Measurements from ENCODE around the gene LYRM1. TPM values are rescaled to one million over a fixed set of nuclear protein-coding genes. Genes with fewer than 3 reads are reported as not detected.
A peak's percentile ranks its signal among the peaks of the same experiment; 100 is the strongest.

The LYRM1 gene
- total RNA-seq, 2 donors from 2014 or later: 32.7 to 38.8 TPM

DNA sequence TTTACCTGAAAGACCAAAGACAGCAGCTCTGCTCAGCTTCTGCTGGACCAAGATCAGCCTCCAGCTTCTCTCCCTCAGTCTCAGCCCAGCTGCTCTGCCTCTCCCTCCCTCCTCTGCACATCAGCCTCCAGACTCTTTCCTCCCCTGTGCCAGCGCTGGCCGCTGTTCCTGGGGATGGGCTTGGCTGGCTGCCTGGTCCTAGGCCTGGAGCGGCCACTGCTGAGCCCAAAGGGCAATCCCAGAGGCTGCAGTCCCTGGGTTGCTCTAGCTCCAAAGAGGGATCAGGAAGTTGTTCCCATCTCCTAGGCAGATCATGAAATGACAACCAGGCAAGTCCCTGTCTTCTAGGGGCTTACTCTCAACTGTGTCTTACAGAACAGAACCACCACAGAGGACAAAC, 31.7 kb upstream of the LYRM1 start:
- DNase-seq (ENCODE audit: low spot score): peak; percentile 94
- intact Hi-C loops (cut with DNase I): loop anchor here in 1 of 2 donors (5.0 kb wide), 1 partner anchor 38 kb away; no protein-coding TSS in a partner anchor

DNA sequence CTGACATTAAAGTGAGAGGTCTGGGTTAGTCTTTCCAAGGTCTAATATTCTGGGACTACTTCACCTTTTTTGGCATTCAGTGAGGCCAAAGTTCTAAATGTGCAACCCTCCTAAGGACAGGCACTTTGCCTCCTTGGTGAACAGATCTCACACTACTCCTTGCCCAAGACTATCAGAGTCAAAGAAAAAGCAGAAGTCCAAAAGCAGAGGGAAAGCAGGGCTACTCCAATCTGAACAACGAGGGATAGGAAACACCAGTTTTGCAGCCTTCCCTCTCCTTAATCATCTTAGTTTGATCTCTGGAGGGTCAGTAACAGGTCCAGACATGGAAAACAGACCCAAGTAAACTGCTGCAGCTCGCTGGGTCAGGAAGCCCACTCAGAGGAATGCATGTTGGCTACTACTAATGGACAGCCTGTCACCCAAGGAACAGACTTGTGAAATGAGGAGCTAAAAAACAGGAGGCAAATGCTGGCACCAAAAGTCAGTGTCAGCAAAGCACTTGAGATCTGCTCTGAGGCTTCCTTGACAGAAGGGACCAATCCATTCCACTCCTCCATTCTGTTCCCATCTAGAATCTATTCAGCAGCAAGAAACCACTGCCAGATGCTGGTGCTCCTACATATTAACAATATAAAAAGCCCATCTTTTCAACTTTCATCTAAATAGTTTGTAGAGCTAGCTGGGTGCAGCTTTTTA, 30.3 kb upstream of the LYRM1 start:
- intact Hi-C loops (cut with DNase I): no loop called here
- DNase-seq (ENCODE audit: low spot score): no peak

DNA sequence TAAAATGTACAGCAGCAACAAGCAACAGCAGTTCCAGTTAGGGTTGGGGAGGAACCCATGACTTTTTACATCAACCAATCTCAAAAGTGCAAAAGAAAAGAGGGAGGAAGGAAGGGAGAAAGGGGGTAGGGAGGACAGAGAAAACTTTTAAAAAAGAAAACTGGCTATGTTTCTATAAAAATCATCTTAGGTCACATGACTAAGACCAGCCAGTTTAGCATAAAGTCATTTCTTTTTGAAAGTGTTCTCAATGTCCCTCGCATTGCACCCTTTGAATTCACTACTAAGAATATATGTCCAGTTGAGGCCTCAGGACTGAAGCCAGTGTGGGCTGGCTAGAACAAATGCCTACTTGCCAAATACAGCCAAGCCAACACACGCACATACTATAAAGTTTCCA, 29.3 kb upstream of the LYRM1 start:
- intact Hi-C loops (cut with DNase I): no loop called here
- no peak for DNase-seq (ENCODE audit: low spot score)

DNA sequence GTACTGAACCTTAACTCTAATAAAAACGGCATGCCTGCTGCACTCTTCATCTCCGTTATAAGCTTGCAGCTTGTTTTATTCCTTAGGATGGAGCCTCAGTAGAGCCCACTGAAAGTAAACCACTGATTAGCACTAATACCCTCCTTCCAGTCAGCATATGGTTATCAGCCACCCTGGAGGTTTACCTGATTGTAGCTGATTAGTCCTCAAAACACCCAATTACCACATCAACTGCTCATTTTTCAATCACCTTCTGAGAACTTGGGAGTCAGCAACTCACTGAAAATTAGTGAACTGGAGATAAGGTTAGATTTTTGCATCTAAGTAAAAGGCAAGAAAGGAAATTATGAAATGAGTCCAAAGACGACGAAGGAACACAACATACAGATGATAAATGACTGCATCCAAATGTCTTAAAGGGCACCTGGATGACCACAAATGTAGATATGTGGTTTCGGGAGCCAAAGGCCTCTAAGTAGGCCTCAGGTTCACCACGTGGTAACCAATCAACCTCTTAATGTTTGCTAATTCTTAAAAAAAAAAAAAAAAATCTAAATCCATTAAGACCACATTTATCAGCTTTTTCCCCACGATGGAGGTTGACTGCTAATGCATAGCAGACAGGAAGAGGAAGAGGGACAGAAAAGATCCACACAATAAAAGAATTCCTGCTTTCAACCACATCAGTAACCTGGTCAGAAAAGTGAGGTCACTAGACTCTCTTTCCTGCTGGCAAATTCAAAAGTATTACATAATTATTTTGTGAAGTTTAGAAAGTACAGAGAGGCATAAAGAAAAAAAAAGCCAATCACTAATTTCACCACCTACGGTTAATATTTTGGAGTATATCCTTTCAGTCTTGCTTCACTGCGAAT, 28.4 kb upstream of the LYRM1 start:
- DNase-seq (ENCODE audit: low spot score): no peak
- intact Hi-C loops (cut with DNase I): no loop called here

DNA sequence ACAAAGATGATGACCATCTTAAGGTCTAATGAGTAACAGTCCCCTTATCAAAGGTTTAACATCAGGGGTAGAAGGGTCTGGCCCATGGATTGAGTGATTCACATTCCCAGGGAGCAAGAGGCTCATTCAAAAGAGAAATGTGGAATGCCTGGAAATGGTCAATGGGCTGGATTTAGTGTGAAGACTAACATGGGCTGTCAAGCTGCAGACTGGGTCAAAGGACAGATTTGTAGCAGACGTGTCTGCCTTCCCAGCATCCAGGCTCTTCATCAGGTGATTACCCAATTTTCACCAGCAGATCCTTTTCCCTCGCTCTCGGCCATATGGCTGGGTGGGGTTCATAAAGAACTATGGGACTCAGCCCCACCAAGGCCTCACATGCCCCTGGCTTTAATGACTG, 27.2 kb upstream of the LYRM1 start:
- intact Hi-C loops (cut with DNase I): no loop called here
- DNase-seq (ENCODE audit: low spot score): no peak

DNA sequence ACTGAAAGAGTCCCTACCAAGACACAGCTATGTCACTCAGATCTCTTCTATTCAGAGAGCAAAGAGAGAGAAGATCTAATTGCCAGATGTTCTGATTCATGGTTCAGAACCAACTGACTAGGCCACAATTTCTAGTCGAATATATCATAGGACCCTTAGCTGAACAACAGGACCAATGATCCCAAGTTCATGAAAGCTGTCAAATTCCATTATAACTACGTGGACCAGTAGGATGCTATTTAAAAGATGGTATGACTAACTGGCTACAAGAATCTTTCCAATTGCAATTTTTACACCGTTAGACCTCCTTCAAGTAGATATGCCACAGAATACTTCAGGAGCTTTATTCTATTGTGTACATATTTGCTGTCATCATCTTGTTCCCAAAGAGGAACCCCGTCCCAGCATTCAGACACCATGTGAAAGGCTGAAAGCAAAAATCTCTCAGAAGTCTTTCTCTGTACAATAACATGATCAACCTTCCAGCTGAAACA, 26.4 kb upstream of the LYRM1 start:
- DNase-seq (ENCODE audit: low spot score): no peak
- intact Hi-C loops (cut with DNase I): no loop called here

DNA sequence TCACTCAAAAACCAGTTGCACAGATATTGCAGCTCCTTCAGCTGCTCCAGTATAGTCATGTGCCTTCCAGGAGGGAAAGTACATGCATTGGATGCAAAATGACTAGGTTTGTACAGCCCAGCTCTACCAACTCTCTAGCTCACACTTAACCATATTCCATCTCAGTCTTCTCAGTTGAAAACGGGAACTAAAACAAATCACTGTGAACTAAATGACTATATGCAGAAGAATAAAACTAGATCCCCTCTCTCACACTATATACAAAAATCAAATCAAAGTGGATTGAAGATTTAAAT, 25.3 kb upstream of the LYRM1 start:
- intact Hi-C loops (cut with DNase I): no loop called here
- no peak for DNase-seq (ENCODE audit: low spot score)

DNA sequence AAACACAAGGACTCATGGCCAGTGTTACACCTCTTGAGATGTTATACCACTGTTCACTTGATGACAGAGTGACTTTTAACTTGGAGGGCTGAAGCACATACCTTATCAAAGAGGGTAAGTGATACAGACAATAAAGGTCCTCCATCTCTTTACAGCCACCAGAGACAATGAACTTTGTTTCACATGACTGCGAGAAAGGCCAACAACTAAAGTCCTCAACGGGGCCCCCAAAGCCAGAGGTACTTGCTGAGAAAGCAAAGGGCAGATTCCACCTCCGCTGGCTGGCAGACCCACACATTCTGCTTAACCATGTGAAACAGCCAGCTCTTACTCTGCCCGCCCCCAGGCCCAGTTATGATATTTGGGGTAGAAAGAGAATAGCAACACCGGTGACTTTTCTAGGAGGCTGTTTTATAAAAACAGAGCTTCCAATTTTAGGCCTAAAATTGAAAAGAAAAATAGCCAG, 21.9 kb upstream of the LYRM1 start:
- intact Hi-C loops (cut with DNase I): no loop called here
- DNase-seq (ENCODE audit: low spot score): no peak

DNA sequence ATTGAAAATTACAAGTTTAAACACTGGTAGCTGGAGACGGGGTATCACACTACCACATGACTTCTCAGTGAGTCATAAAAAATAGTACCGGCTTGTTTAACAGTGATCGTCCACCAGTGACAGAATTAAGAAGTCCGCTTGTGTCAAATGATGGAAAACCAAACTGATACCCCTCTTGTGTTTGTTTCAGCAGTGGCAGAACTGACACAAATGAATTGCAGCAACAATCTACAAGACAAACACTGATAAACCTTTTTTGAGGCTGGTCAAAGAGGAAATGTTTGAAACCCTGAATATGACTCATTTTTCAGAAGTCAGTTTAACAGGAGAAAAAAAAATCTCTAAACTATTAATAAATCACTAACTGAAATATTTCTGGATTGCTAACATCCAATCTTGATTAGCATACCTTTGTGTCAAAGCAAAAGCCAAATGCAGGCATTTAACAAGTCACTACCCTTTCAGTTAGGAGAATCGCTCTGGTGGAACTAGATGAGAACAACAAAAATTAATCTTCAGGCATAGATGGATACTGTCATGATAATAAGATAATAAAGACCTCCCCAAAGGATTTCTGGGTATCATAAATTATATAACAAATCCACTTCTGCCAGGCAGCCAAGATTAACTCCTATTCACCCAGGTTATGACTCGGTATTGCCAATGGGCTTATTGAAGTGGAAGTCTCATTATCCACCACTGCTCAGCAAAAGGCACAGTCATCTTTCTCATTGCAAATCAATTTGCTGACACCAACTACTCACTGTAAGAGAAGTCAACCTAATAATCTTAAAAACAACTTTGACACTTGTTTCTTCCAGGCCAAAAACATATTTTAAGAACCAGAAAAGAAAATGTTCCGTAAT, 21.2 kb upstream of the LYRM1 start:
- no peak for DNase-seq (ENCODE audit: low spot score)
- intact Hi-C loops (cut with DNase I): no loop called here

DNA sequence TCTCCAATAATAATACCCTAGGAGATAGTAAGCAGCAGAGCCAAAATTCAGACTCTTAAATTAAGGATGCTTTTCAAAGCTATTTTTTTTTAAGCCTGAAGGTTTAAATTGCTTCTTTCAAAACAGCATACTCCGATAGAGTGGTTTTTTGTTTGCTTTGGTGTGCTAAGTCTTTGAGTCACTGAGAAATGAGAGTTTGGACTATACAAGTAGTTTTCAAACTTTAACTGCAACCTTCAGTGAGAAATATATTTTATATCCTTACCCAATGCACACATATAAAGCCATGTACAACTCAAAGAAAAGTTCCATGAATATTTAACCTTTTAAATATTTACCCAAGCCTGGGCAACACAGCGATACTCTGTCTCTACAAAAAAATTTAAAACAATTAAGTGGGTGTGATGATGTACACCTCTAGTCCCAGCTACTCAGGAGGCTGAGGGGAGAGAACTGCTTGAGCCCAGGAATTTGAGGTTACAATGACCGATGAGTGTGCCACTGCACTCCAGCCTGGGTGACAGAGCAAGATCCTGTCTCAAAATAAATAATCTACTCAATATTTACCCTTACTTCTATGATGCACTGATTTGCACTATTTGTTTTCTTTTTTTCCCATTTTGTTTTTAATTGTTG, 19.6 kb upstream of the LYRM1 start:
- intact Hi-C loops (cut with DNase I): no loop called here
- no peak for DNase-seq (ENCODE audit: low spot score)

DNA sequence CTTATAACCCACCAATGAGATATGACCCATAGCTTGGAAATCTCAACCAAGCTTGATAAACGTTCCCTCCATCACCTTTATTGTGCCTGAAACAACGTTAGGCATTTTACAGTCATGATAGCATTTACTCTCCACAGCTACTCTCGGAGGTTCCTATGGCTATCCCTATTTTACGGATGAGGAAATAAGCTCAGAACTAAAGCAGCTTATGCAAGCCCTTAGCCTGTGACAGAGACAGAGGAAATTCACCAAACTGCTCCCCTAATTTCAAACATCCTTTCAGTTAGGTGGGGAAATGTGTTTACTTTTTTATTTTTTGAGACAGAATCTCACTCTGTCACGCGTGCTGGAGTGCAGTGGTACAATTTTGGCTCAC, 19.1 kb upstream of the LYRM1 start:
- DNase-seq (ENCODE audit: low spot score): no peak
- intact Hi-C loops (cut with DNase I): no loop called here

DNA sequence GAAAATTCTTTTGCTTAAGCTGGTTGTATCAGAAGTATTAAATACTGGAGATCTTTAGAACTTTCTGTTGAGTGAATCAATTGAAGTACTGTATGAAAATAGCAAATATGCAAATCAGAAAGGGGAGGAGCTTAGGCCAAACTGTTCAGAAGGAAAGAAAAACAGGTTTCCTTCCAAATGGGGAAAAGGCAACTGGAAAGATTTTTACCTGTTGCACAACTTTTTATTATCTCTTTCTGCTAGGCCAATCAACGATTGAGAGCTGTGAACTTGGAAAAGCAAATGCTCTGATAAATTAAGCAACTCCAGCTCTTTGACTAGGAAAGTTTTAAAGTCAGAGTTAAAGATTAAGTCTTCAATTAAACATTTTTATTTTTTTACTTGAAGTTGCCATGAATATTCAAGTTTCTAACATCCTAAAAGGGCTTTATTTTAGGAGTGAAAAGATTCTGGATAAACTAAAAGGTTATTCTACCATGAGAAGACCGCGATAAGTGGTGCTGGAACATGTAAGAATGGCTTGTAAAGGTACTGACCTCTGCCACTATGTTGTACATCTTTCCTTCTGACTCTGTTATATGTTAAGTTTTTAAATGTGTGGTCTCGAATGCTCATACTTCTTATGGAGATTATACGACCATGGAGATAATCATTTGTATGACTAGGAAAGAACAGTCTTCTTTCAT, 16.9 kb upstream of the LYRM1 start:
- DNase-seq (ENCODE audit: low spot score): no peak
- intact Hi-C loops (cut with DNase I): no loop called here

DNA sequence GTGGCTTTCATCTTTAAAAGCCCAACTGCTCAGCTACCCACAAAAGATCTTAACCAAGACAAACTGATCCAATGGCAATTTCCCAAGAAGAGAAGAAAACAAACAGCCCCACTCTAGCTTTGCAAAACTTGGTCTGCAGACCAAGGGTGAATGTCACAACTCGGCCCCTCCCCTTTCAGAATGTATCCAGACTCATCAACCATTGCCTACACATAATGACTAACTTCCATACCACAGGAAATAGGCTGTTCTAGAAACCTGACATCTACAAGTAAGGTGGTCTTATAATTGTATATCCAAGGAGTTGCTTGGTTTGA, 16.4 kb upstream of the LYRM1 start:
- no peak for DNase-seq (ENCODE audit: low spot score)
- intact Hi-C loops (cut with DNase I): no loop called here

DNA sequence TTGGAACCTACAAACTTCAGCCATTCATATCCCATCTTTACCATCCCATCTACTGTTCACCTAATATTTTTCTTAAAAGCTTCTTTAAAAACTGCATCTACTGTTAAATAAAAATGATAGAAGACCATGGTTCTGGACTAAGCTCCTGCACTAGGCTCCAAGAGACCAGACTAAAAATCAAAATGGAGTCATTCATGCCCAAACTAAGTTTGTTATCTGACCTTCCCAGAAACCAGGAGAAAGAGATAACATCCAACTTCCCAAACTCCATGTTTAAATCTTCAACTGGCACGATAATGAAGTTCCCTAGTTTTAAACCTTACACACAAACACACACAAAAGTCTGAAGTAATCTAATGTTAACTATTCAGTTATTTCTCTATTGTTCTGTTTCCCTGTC, 14.3 kb upstream of the LYRM1 start:
- intact Hi-C loops (cut with DNase I): no loop called here
- no peak for DNase-seq (ENCODE audit: low spot score)

DNA sequence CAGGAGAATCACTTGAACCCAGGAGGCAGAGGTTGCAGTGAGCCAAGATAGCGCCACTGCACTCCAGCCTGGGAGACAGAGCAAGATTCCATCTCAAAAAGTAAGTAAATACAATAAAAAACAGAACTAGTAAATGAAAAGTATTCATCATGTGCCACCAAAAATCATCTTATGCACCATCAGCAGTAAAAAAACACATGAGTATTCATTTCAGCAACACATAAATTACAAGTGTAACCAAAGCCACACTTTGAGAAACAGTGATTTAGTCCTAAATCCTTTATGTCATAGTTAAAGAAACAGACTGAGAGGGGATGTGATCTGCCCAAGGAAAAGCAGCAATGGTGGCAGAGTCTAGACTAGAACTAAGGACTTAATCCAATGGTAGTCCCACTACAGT, 13.4 kb upstream of the LYRM1 start:
- intact Hi-C loops (cut with DNase I): no loop called here
- DNase-seq (ENCODE audit: low spot score): no peak

DNA sequence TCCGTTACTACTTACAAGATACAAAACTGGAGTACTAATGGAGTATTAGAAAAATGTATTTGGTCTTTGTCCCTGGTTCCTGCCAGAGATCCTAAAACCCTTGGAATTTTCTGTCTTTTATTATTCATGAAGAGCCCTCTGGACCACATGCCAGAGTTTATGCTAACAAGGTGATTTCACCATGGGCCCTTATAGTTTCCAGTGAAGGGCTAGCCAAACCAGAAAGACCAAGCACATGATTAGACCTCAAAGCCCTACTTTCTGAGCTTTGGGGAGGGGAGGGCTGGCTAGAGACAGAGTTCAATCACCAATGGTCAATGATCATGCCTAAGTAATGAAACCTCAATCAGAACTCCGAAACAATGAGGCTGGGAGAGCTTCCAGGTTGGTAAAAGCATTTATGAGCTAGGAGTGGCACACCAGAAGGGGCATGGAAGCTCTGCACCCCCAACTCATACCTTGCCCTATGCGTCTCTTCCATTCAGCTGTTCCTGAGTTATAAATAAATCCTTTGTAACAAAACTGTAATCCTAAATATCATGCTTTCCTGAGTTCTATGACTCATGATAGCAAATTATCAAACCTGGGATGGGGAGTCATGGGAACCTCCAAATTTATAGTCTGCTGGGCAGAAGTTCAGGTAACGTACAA, 10.8 kb upstream of the LYRM1 start:
- intact Hi-C loops (cut with DNase I): no loop called here
- no peak for DNase-seq (ENCODE audit: low spot score)

DNA sequence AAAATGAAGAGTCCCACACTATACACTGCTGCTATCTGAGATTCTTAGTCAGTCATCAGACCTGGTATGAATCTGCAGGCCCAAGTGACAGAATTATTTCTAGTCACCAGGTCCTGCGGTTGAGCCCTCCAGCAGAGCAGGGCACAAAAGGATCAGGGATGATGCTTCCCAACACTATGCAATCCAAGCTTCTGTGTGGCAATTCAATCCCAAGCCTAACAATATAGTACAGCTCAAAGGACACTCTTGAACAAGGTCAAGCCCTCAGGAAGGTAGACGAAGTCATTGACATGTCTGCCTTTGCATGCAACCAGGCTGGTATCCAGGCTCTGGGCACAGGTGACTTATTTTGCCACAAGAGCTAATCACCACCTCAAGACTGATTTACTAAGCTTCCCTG, 6.2 kb upstream of the LYRM1 start:
- intact Hi-C loops (cut with DNase I): no loop called here
- no peak for DNase-seq (ENCODE audit: low spot score)

DNA sequence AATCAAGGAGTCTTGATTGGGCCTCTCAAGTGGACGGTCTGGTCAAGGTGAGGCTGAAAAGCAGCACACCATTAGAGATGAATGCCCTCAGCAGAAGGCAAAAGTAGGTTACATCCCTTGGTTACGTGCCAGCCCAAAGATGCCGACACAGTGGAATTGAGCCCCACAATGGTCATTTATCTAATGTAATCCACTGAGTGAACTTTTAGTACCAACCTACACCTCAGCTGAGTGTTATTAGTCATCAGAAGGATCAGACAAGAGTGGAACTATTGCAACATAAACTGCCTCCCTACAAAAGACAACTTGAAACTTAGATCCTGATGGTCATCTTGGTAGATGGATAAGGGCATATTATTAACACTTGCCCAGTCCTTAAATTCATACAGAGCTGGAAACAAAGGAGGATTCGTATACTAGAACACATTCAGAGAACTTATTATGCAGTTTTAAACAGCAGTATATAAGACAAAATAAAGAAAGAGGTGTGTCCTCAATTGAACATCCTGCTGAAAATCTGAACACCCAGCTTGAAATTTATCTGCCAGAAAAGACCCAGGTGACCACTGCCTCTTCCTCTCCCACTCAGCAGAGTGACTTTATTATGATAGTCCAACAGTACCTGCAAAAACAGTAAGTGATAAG, 3.2 kb upstream of the LYRM1 start:
- no peak for DNase-seq (ENCODE audit: low spot score)
- intact Hi-C loops (cut with DNase I): no loop called here
